NCI-H82 treated with DMSO at 0.1 percent for 48 hours (cell line): ENCODE results near the gene SFRP5.

Experiments
- DNase-seq: peaks from one replicate; lab custom pipeline; 2025; ENCODE audit not compliant: unreplicated experiment; lab: John Stamatoyannopoulos, UW

SFRP5 gene

DNA sequence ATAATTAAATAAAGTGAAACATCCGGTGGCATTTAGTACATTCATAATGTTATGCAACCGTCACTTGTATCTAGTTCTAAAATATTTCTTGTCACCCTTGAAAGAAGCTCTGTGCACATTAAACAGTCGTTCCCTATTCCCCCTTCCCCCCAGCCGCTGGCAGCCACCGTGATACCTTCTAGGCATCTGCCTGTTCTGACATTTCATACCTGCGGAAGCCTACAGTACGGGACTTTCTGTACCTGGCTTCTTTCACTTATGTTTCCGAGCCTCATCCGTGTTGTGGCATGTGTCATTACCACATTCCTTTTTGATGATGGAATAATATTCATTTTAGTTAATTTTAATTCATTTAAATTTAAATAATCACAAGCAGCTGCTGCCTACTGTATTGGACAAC, 13.9 kb upstream of the SFRP5 start:
- DNase-seq, result no peak

DNA sequence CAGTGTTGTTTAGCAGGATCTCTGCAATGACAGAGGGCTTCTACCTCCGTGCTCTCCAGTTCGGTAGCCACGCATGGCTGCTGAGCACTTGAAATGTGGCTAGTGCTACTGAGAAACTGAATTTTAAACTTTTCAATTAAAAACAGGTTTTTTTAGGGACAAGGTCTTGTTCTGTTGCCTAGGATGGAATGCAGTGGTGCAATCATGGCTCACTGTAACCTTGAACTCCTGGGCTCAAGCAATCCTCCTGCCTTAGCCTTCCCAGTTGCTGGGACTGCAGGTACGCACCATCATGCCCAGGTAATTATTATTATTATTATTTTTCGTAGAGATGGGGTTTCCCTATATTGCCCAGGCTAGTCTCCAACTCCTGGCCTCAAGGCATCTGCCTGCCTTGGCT, 13.4 kb upstream of the SFRP5 start:
- DNase-seq, result no peak

DNA sequence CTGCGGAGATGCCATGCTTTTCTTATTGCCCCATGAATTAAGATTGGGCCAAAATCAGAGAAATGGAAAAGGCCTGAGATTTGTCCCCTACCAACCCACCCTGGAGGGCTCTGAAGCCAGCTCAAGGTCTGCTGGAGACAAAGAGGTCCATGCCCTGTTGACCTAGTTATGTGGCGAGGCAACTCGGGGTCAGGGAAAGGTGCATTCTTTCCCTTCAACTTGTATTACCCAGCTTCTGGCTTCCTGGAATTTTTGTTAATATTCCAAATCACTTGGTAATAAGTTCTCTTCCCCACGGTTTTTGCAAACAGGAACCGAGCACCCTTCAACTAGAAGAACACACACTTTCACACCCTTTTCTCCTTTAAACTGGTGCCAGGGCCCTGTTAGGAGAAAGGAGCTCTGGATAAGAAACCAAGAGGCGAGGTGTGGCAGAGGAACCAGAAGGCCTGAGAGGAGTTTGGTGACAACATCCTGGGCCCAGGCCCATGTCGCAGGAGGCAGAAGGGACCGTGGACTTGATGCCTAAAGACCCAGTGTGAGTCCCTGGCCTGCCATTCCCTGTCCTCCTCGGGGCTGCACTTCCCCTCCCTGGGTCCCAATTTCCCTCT, 12.5 kb upstream of the SFRP5 start:
- no peak for DNase-seq

DNA sequence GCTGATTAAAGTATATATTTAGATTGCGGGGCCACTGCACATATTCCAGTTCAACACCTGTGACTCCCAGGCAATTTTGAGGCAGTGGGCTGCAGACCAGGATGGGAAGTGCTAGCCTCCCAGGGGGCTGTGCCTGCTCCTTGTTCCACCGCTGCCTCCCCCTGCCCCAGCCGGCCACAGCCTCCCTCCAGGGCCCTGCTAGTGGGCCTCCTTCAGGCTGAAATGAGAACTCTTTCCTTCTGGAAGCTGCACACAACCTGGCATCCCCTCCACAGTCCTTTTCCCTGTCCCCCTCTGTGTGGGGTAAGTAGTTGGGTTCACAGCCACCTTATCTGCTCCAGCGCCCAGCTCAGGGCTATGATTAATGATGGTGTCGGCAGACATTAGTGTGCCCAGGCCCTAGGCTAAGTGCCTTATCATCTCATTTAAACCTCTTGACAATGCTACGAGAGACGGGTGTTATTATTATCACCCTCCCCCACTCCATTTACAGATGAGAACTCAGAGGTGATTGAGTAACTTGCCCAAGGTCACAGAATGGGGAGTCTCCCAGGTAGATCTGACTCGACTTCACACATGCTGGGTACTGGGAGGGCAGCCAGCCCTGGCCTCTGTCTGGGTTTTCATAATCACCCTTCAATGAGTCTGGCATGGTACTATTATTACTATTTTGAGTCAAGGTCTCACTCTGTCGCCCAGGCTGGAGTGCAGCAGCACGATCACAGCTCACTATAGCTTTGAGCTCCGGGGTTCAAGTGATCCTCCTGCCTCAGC, 10.8 kb upstream of the SFRP5 start:
- no peak for DNase-seq

DNA sequence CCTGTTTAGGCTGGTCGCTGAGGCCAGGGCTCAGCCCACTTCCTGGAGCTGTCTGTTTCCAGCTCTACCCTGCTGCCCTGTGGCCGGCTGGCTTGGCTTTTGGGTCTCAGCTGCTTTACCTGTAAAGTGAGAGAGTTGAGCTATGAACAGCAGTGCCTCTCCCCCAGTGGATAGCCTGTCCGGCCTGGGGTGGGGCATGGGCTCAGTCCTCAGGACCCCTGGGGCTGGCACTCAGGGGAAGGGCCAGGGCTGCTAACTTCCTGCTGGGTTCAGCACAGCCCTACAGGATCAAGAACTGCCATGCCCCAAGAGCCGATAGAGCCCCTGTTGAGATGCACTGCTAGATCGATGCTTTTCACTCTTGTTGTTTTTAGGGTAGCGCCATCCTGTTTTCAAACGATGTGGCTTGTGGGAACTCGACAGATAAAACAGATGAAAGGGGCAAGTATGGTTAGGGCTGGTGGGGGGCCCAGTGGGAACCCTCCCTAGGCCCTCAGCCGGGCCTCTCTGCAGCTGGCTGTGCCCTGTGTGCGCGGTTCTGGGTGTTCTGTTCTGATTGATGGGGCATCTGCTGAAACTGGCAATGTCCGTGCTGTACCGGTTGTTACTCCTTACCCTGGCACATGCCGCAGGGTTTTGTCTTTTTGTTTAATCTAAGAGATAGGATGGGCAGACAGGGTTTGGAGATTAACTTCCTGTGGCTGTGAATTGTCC, 10.0 kb upstream of the SFRP5 start:
- no peak for DNase-seq

DNA sequence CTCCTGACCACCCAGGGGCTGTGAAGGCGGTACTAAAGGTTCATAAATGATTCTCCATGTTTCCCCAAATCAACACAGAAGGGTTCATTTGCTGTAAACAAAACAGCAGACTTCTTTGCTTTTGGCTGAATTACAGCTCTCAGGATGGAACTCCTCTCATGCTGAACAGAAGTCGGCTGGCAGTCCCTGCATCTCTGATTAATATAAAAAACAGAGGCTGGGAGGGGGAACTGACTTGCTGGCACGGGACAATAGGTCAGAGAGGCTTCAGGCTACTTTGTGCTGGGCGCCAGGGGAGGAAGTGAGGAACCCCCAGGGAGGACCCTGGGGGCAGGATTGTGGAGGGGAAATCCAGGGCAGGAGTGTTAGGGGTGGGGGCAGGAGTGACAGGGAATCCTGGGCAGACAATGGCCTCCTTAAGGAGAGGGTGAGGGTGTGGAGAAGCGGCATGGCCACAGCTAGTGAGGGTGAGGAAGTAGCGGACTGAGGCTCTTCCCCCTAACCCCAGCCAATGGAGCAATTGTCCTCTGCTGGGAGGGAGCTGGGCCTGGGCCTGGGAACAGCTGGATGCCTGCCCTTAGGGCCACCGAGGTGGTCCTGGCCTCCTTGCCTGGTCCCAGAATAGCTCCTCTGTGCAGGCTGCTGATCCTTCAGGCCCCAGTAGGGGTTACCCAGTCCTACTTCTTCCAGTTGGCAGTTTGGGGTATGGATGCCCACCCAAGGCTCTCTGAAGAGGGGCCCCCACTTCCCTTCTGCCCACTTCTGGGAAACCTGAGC, 9.2 kb upstream of the SFRP5 start:
- DNase-seq, result no peak

DNA sequence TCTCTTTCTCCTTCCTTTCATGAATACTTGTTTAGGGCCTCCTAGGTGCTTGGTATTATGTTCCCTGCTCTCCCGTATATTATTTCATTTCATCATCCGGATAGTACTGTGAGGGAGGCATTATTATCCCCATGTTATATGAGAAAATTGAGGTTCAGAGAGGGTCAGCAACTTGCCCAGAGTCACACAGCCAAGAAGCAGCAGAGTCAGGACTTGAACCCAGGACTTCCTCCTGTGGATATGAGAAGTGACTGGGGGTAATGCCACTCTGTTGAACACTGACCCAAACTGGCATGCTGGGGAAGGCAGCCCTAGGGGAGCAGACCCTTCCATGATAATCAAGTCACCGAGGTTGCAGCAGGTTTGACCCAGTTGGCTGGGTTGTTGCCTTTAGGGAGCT, 8.2 kb upstream of the SFRP5 start:
- DNase-seq, result no peak

DNA sequence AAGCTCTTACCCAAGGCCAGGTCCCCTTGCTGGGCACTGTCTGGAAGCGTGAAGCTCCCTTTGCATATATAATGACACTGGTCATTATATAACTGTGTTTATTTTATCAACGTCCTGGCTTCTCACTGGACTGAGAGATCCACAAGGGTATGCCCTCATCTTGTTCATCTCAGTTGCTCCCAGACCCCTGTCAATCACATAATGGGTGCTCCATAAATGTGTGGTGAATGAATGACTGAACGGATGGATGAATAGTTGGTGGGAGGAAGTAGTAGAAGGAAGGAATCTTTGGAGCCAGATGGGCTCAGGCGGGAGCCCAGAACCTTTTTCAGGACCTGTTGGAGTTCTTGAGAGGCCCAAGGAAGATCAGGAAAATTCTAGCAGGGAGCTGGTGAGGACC, 7.7 kb upstream of the SFRP5 start:
- no peak for DNase-seq

DNA sequence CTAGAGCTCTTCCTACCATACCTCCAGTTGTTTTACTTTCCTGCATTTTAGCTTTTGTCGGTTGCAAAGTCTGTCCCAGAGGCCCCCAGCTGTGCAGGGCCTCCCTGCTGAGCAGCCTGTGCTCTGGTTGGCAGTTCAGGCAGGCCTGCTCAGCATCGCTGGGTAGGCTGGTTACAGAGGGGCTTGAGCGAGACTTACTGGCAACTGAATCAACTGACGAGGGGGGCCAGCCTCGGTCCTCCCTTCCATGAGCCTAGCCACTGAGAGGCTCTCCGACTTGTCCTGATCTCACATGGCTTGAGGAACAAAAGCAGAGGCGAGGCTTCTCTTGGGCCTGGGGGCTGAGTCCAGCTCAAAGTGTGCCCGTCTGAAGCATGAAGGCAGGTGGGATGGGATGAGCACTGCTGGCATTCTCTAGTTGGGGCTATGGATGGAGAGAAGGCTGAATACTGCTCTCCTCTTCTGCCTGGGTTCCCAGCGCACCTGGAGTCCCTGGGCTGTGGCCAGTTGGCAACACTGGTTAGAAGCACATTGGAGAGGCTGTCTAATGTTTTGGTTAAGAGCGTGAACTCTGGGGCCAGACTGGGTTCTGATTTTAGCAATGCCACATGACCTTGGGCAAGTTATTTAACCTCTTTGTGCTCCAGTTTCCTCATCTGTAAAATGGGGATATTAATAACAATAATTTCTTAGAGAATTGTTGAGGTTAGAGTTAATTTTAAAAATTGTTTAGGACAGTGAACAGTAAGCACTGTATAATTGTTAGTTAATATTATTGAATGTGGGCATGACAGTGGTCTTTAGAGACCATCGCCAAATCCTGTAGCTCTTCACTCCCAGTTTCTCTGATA, 6.9 kb upstream of the SFRP5 start:
- DNase-seq, result no peak

DNA sequence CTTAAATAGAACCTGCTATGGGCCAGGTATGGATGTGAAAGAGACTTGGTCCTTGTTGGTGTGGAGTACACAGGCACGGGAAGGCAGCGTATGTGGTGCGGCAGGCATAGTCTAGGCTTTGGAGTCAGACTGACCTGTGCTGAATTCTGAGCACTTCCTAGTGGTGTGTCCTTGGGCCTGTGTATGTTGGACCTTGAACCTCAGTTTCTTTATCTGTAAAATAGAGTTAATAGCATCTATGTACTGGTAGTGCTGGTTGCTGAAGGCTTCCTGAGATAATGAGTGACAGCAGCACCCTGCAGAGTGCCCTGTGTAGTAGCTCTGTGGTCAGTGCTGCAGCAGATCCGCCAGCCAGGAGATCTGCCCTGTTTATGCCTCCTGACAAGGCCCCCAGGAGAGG, 5.3 kb upstream of the SFRP5 start:
- DNase-seq, result no peak

DNA sequence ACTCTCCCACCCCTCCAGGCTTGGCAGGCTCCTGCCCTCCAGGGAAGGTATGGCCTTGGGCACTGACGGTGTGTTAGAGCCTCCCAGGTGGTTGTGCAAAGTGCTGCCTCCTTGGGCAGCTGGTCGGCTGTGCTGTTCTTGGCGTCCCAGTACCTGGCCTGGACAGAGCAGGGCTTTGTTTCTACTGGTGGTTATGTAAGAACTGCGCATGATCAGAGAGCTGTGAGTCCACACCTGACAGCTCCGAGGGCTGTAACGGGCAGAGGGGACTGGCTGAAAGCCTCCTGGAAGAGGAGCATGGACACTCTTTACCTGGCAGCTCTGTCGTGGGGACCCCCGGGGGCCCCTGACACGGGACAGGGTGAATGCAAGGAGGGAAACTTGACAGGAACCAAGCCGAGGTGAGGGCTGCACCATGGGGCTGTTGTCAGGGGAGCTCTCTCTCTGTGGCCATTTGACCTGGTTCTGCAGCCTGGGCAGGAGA, 3.1 kb upstream of the SFRP5 start:
- no peak for DNase-seq

DNA sequence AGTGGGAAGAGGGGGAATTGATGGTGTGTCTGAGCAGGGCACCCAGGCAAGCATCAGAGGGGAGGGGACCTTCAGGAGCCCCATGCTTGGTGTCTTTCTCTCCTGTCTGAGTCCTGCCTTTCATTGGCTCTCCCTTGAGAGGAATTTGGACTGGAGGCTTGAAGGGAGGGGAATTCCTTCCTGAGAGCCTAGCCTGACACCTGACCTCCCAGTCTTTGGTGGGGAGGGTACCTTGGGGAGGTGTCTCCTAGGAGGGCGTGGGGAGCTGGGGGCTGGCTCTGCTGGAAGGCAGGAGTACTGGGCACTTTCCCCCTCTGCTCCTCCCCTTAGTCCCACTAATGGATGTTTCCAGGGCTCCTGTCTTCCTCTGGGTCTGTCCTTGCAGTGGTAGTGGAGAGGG, 1.3 kb upstream of the SFRP5 start:
- DNase-seq, result no peak

DNA sequence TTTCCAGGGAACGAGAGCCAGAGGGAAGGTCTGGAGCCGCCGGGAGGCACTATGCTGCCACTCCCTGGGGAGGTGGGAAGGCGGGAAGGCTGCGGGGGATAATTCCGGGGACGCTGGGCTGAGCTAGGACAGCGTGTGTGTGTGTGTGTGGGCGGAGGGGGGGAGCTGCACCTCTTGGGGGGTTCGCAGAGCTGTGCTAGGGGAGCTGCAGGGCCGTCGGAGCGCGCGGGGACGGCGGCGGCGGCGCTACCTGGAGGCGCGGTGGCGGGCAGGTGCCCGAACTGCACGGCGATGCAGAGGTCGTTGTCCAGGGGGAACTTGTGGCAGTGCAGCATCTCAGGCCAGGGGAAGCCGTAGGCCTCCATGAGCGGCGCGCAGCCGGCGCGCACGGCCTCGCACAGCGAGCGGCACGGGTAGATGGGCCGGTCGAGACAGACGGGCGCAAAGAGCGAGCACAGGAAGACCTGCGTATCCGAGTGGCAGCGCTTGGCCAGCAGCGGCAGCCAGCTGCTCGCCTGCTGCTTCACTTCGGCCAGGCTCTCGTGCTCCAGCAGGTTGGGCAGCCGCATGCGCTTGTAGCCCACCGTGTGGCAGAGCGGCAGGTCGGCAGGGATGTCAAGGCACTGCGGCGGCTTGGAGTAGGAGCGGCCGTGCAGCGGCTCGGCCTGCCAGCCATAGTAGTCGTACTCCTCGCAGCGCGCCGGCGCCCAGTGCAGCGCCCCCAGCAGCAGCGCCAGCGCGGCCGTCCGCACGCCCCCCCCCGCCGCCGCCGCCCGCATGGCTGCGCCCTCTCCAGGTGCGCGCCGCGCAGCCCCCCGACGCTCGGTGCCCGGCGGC, 526 bp downstream of the SFRP5 start:
- DNase-seq, result no peak

DNA sequence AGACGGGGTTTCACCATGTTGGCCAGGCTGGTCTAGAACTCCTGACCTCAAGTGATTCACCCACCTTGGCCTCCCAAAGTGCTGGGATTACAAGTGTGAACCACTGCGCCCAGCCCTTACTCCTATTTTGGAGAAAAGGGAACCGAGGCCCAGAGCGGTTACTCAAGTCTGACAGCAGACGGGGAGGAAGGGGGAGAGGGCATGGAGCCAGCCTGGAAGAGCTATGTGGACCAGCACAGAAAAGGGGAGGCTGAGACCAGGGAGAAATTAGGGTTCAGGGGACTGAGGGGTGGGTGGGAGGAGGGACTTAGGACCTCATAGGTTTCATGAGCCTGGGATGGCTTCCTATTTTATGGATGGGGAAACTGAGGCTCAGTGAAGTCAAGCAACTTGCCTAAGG, 1.5 kb downstream of the SFRP5 start:
- DNase-seq, result no peak

DNA sequence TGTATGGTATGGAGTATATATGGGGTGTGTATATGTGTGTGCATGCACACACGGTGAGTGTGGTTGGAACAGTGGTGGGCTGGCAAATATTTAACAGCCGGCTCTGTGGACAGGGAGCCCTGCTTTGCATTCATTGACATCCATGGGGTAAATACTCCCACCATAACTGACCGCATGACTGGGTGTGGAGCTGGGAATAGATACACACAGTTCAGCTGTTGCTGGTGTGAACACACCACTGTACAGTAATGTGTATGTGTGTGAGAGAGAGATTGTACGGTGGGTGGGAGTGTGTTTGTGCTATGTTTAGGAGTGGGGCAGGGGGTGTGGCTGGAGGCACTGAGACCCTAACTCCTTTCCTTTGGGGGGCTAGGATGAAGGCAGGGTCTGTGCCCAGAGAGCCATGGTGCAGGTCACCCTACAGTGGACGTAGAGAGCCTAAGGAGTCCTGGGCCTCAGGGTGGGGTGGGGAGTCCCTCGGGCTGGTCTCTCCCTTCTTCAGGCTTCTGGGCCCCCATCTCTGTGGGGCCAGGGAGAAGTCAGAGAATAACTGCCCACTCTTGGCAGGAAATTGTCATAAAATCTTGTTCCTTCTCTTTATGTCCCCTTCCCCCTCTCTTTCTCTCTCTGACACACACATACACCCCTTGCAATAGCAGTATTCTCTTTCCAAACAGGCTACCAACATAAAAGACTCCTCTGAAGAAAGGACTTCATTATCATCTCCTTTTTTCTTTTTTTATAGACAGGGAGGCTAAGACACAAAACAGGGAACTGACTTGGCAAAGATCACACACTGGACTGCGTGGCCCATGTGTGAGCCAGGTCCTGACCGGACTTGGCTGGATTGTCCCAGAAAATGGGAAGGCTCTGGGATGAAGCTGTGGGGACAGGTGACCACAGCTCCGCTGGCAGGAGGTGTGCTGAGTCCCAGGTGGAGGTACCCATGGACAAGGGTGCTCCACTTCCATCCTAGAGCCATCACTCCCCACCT, 3.2 kb downstream of the SFRP5 start:
- DNase-seq, result no peak

DNA sequence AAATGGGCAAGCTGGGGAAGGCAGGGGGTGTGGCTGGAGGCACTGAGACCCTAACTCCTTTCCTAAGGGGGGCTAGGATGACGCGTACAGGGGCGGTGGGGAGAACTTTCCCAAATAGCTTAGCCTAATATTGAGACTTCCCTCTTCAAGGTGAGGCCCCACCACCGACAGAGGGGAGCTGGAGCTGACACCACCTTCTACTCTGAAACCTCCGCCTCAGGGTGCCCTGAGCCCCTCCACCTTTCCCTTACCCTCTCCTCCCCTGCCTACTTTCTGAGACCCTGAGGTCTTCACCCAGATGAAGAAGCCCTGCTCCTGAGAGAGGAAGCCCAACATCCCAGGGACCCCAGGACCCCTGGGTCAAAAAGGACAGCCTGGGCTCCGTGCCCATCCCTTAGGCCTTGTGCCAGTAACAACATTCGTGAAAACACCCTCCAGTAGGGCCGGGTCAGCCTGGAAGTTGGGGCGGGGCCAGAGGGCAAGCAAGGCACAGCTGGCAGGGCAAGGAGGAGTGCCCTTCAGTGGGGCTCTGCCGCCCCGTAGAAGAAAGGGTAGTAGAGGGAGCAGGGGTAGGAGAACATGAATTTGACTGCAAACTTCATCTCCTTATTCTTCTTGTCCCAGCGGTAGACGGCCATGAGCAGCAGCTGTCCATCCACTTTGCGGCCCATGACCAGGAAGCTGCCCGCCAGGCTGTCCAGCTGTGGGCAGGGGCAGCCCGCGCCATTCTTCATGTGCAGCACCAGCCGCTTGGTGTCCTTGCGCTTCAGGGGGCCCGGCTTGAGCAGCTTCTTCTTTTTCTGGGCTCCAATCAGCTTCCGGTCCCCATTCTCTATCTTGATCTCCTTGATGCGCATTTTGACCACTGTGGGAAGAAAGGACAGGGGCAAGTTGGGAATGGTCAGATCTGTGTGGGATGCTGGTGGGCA, 4.5 kb downstream of the SFRP5 start:
- no peak for DNase-seq

DNA sequence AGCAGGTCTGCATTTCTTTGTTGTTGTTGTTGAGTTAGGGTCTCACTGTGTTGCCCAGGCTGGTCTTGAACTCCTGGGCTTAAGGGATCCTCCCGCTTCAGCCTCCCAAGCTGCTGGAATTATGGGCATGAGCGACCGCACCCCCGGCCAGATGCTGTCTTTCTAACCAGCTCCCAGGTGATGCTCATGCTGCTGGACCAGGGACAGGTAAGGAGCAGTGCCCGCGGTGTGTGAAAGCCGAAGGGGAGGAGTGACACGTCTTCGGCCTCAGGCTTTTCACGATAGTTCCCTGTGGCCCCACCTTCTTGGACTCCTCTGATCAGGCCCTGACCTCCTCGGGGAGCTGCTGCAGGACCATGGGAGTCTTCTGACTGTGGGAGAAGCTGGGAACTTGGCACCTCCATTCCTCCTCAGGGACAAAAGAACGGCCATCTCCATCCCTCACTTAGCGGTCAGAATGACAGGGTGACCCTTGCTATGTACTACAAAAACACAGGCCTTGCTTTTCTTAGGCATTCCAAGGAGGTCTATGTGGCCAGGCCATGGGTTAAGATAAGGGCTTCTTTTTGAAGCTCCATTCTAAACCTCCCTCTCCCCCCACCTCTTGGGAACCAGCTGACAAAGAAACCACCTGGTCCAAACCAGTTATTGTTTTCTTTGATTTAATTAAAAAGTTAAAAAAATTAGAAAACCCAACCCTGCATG, 5.5 kb downstream of the SFRP5 start:
- no peak for DNase-seq
